GM18511 (cell line): ENCODE results near the gene ANKRD6.
"Not testable (repeated sequence)": the region's sequence is repeated elsewhere in the genome, so short reads cannot be mapped to it uniquely, and the experiment has no call there.

Experiments used
- ATAC-seq: cut with Tn5 transposase; IDR thresholded peaks from one replicate; pipeline ENCODE4 v1.9.1; 2021; ENCODE audit warnings: mild to moderate bottlenecking, moderate library complexity; ENCODE audit not compliant: unreplicated experiment

ANKRD6 gene

DNA sequence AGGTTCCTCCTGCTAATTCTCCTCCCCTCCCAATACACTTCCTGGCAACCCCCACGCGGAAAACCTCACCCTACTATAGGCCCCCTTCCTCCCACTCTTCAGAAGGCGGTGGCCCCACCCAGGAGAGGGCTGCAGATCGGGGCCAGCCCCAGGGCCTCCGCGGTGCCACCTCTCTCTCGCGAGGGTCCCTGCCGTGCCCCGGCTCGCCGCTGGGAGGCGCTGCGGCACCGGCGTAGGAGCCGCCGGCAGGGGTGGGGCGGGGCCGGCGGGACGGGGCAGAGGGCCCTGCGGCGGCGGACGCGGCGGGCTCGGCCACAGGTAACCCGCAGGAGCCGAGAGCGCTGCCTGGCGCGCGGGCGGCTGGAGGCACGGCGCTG, at the start of gene ANKRD6:
ANKRD6 (plus strand) TSS at position 278 of the 377 bp plus-strand sequence. CDS start 133,825 bp downstream, outside the sequence.
- ATAC-seq: peak; percentile 91

DNA sequence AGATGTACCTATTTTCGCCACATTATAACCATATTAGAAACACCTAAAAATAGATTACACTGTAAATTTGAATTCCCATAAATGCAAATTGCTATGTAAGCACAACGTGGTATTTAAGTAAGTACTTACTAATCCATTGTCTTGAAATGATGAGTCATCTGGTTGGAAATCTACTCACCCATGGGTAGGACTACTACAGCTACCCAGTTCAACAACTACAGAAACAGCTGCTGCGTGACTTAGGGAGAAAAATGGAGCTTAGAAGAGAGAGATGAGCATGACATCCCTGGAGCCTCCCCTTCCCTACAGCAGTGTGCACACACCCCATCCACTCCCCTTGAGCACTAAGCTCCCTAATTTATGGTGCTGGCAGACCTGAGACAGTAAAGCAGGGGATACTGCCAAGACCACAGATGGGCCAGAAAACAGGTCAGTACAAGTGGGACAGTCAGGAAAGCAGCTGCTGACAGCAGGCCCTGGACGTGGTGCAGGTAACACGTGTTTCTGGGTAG, 47.7 kb upstream of the ANKRD6 start:
- no peak for ATAC-seq

- no peak for ATAC-seq
Measured at GRCh38 chr6:89385846-89386245, 47.1 kb upstream of the ANKRD6 start.

- peak; percentile 32 for ATAC-seq
Measured at GRCh38 chr6:89386917-89387491, 45.9 kb upstream of the ANKRD6 start.

- ATAC-seq: peak; percentile 98
Measured at GRCh38 chr6:89387516-89388201, 45.3 kb upstream of the ANKRD6 start.

- no peak for ATAC-seq
Measured at GRCh38 chr6:89388846-89389245, 44.1 kb upstream of the ANKRD6 start.

DNA sequence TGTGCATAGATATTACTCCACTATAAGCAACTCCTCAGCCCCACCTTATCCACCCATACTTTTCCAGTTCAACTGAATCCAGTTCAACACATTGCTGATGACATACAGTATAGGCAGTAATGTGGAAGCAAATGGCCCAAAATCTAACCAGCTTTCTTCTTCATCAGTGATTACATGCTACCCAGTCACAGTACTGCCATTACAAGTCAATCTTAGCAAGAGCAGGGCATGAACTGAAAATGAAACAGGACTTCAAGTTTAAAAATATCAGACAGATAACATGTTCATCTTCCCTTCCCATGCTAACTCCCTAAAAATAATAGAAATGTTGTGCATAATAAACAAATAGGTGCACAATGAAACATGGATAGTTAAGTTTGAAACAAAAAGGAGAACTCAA, 40.1 kb upstream of the ANKRD6 start:
- no peak for ATAC-seq

- no peak for ATAC-seq
Measured at GRCh38 chr6:89393659-89394058, 39.3 kb upstream of the ANKRD6 start.

- not testable (repeated sequence) for ATAC-seq
Measured at GRCh38 chr6:89397884-89398283, 35.1 kb upstream of the ANKRD6 start.

- no peak for ATAC-seq
Measured at GRCh38 chr6:89398762-89399525, 34.0 kb upstream of the ANKRD6 start.

DNA sequence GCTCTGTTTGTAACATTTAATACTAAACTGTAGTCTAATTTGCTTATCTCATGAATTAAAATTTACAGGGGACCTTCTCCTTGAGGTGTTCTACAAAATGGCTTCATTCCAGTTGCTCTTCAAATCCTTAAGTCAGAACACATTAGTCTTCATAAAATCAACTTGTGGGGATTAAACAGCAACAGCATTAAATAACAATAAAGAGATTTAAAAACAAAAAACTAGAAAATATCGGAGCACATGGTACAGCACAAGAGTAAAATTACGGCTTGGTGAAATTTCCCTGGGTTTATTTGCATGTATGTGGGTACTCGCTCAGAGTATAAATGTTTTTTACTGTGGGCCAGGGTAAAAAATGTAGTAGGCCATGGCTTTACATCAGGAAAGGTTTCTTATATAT, 32.9 kb upstream of the ANKRD6 start:
- ATAC-seq: no peak

DNA sequence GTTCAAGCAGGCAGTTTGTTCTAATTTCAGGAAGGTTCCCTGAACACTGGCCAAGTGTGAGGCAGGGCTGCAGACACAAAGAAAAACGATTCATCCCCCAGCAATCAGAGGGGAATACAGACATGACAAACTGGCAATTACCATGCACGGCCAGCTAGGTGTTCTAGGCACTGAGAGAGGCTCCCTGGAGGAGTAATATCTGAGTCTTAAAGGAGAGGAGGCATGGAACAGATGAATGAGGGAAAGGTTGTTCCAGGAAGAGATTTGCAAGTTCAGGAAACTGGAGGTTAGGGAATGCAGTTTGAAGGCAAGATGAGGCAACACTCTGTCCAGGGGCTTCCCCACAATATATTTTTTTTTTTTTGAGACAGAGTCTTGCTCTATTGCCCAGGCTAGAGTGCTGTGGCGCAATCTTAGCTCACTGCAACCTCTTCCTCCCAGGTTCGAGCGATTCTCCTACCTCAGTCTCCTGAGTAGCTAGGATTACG, 32.0 kb upstream of the ANKRD6 start:
- ATAC-seq: no peak

DNA sequence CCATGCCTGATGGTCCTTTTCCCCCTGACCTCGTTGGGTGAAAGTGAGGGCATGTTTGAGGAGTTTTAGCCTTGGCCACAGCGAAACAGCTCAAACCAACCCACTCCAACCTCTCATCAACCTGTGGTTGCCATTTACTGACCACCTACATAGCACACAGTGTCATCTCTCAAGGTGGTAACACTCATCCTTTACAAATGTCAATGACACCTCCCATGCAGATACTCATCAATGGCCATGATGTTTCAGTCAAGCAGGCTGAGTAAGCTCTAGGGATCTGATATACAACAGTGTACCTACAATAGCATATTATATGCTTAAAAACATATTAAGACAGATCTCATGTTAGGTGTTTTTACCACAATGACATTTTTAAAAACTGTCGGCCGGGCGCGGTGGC, 30.2 kb upstream of the ANKRD6 start:
- ATAC-seq: no peak

DNA sequence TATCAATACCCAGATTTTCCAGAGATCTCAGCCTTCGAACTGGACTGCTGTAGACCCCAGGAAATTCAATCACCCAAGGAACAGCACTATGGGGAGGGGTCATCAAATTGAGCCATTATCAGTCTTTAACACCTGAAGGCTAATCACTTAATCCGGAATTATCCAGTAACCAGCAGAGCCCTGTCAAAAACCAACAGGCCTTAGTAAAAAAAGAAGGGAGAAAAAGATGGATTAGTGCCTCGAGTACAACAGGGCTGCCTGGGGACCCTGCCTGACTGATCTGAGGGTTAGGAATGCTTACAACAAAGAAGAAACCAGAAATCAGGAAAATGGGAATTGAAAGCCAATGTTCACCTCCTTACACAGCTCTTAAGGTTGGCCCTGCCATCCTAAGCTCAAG, 28.4 kb upstream of the ANKRD6 start:
- no peak for ATAC-seq

DNA sequence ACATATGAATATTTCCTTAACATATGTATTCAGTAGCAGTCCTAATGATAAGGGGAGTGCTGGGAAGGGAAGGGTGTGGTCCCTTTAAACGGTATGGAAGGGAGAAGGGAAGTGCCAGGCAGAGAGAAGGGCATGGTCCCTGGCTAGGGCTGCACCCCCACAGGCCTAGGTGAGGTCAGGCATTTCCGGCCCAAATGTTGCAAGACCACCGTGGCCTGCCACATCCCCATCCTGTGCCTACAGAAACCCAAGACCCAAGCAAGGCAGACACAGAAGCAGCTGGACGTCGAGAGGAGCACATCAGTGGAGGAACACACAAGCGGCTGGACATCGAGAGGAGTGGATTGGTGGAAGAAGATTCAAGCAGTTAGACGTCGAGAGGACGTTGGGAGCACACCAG, 26.8 kb upstream of the ANKRD6 start:
- ATAC-seq: no peak

GRCh38 chr6:89409461-89410035, 23.4 kb upstream of the ANKRD6 start:
- ATAC-seq: no peak

DNA sequence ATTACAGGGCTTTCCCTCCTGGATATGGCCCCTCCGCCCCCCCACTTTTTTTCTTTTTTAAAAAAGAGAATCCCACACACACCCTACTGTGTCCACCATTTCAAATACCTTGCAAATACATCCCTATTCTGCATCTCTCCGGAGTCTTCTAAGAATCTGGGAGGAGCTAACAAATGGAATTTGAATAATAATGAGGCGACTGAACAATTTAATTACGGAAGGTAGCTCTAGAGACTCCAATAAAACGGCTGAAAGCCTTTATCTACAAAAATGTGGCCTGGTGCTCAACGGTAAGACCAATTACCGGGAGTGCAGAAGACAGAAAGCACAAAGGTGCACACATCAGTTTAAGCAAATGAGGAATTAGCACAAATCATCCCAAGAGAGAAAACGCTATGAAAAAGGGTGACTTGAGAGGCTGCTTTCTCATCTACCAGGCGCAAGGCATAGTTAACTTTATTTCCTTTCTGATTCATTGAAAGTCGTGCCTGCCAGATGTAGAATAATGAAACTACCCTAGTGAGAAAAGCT, 22.7 kb upstream of the ANKRD6 start:
- peak; percentile 29 for ATAC-seq

GRCh38 chr6:89410788-89411144, 22.2 kb upstream of the ANKRD6 start:
- ATAC-seq: peak; percentile 12

- peak; percentile 53 for ATAC-seq
Measured at GRCh38 chr6:89411145-89412070, 21.5 kb upstream of the ANKRD6 start.
